Esophagus muscularis mucosa (tissue), 4 donors: ENCODE results near the gene PEX14. TPM values are rescaled to one million over a fixed set of nuclear protein-coding genes. Genes with fewer than 3 reads are reported as not detected.

Experiments used
- DNase-seq: peaks from one replicate; pipeline ENCODE4 v3.0.0-alpha.2; 2017; ENCODE audit errors: extremely low spot score
- H3K27ac ChIP-seq, 4 donors: fragments of 200-600 bp; sonication (generic); replicated peaks in 1 of 4; 1 replicate in 3 of 4; 2 replicates in 1 of 4; pipeline ENCODE4 v1.5.1; 2016 to 2019; ENCODE audit warnings: mild to moderate bottlenecking in 1 of 4
- H3K27me3 ChIP-seq, 4 donors: fragments of 200-600 bp; sonication (generic); one replicate each; pipeline versions ENCODE4 v1.5.1 to v1.6.0; 2016 to 2019
- H3K36me3 ChIP-seq, 4 donors: fragments of 200-600 bp; sonication (generic); one replicate each; pipeline ENCODE4 v1.5.1; 2016 to 2019
- H3K4me1 ChIP-seq, 4 donors: fragments of 200-600 bp; sonication (generic); one replicate each; pipeline ENCODE4 v1.5.1; 2016 to 2019
- H3K4me3 ChIP-seq, 4 donors: fragments of 200-600 bp; sonication (generic); 1 replicate in 2 of 4; 2 replicates in 2 of 4; pipeline ENCODE4 v1.5.1; 2016 to 2019; ENCODE audit warnings: mild to moderate bottlenecking in 4 of 4, moderate library complexity in 1 of 4
- H3K9me3 ChIP-seq, 4 donors: fragments of 200-600 bp; sonication (generic); 1 replicate in 3 of 4; 2 replicates in 1 of 4; pipeline ENCODE4 v1.5.1; 2016 to 2019
- CTCF ChIP-seq, 3 experiments: fragments of 200-600 bp in 2 of 3; fragments of 450-650 bp in 1 of 3; sonication (generic) in 2 of 3; IDR thresholded peaks; one replicate each; pipeline ENCODE4 v1.5.1; 2017 to 2019; ENCODE audit warnings: antibody characterized with exemption in 3 of 3, mild to moderate bottlenecking in 2 of 3, moderate library complexity in 1 of 3
- EP300 ChIP-seq: sonication (generic); formaldehyde crosslinking; IDR thresholded peaks from one replicate; pipeline ENCODE4 v1.6.1; 2017; ENCODE audit warnings: antibody characterized with exemption
- POLR2A ChIP-seq: fragments of 450-650 bp; IDR thresholded peaks from one replicate; pipeline ENCODE4 v1.6.1; 2017; ENCODE audit warnings: antibody characterized with exemption, moderate library complexity, mild to moderate bottlenecking, low read depth
- POLR2AphosphoS5 ChIP-seq, 2 donors: sonication (generic); formaldehyde crosslinking; IDR thresholded peaks; one replicate each; pipeline ENCODE4 v1.6.1; 2017; ENCODE audit warnings: antibody characterized with exemption in 2 of 2
- WGBS: methylation state at CpG from one replicate; pipeline ENCODE4 v1.1.5; 2018; 5-methylcytosine and 5-hydroxymethylcytosine counted together
- intact Hi-C: fragments of 100-400 bp; cut with DNase I; formaldehyde crosslinking; loops from one replicate; pipeline ENCODE4 v1.15.1; 2023
- total RNA-seq, 4 donors: library from RNA; depleted of rRNA; stranded (reverse); fragments of >200 nt; gene quantifications; one replicate each; pipeline versions ENCODE4 v1.1.0 to v1.2.1, GENCODE V29; 2016

The PEX14 gene
- total RNA-seq, 4 donors from 2014 or later, result 16.2 to 24.2 (median 20.1) TPM

- Histone ChIP-seq H3K36me3 (peaks cover 0 to 5% (median under 1%) of the 10 kb centered on the region in 4 donors), H3K27ac (no peak overlapping the region), H3K27me3 (no peaks in the 10 kb centered on the region), H3K9me3 (no peaks in the 10 kb centered on the region), H3K4me1 (peaks cover 0 to 19% (median 18%) of the 10 kb centered on the region in 4 donors), H3K4me3 (no peak overlapping the region)
- TF ChIP-seq CTCF (IDR thresholded peaks at IDR 0.05), result no peak
- TF ChIP-seq EP300, result no peak
- TF ChIP-seq POLR2A, result no peak
- TF ChIP-seq POLR2AphosphoS5 (IDR thresholded peaks at IDR 0.05), result no peak
- WGBS, result 64% methylated on average over 18 of the region's 21 CpGs
- intact Hi-C loops, result no loop called here
- DNase-seq, result no peak
Measured at GRCh38 chr1:10450156-10450814, 24.5 kb upstream of the PEX14 start.

GRCh38 chr1:10450836-10451235 is 23.9 kb upstream of the PEX14 start:
- Histone ChIP-seq H3K4me1 (peaks cover 0 to 19% (median 18%) of the 10 kb centered on the region in 4 donors), H3K27ac (no peak overlapping the region), H3K9me3 (no peaks in the 10 kb centered on the region), H3K27me3 (no peaks in the 10 kb centered on the region), H3K4me3 (no peak overlapping the region), H3K36me3 (peaks cover 0 to 2% (median 0%) of the 10 kb centered on the region in 4 donors)
- DNase-seq, result no peak
- TF ChIP-seq EP300 (no peak), CTCF (IDR thresholded peaks at IDR 0.05) (no peak), POLR2AphosphoS5 (IDR thresholded peaks at IDR 0.05) (no peak), POLR2A (no peak)
- 23% methylated on average over 6 of the region's 6 CpGs for WGBS
- intact Hi-C loops, result no loop called here

GRCh38 chr1:10451287-10451686 is 23.5 kb upstream of the PEX14 start:
- no peaks in the 10 kb centered on the region for H3K36me3 ChIP-seq
- peak overlapping the region in 2 of 4 donors; percentile 8 to 14 for H3K4me3 ChIP-seq
- TF ChIP-seq CTCF (IDR thresholded peaks at IDR 0.05) (no peak), EP300 (no peak), POLR2AphosphoS5 (IDR thresholded peaks at IDR 0.05) (no peak), POLR2A (no peak)
- WGBS, result 6% methylated on average over 10 of the region's 10 CpGs
- H3K27ac ChIP-seq, result no peak overlapping the region
- H3K9me3 ChIP-seq, result no peaks in the 10 kb centered on the region
- peaks cover 0 to 19% (median 18%) of the 10 kb centered on the region in 4 donors for H3K4me1 ChIP-seq
- no peaks in the 10 kb centered on the region for H3K27me3 ChIP-seq
- intact Hi-C loops, result no loop called here
- no peak for DNase-seq

GRCh38 chr1:10456048-10456447 is 18.7 kb upstream of the PEX14 start:
- Histone ChIP-seq H3K36me3 (peaks cover 2 to 31% (median 8%) of the 10 kb centered on the region in 4 donors), H3K27me3 (no peaks in the 10 kb centered on the region), H3K4me3 (no peak overlapping the region), H3K27ac (no peak overlapping the region), H3K4me1 (peaks cover 0 to 12% (median 7%) of the 10 kb centered on the region in 4 donors), H3K9me3 (no peaks in the 10 kb centered on the region)
- no peak for TF ChIP-seq EP300
- TF ChIP-seq POLR2A, result no peak
- no peak for TF ChIP-seq POLR2AphosphoS5 (IDR thresholded peaks at IDR 0.05)
- TF ChIP-seq CTCF (IDR thresholded peaks at IDR 0.05), result no peak
- intact Hi-C loops, result no loop called here
- 87% methylated on average over 5 of the region's 5 CpGs for WGBS
- DNase-seq, result no peak
